Lower lobe of right lung (tissue), 2 donors: ENCODE results near the gene HCRTR1. TPM values are rescaled to one million over a fixed set of nuclear protein-coding genes. Genes with fewer than 3 reads are reported as not detected.

ENCODE experiments used
- ATAC-seq, 2 donors: fragments of 200-7000 bp; cut with Tn5 transposase; one replicate each; pipeline ENCODE4 v1.9.1; 2020 to 2022; ENCODE audit warnings: mild to moderate bottlenecking in 2 of 2, moderate library complexity in 2 of 2
- DNase-seq: peaks from one replicate; pipeline ENCODE4 v3.0.0-alpha.2; 2020
- H3K27ac ChIP-seq: fragments of 200-600 bp; one replicate; pipeline ENCODE4 v1.8.0; 2022
- H3K27me3 ChIP-seq: fragments of 200-600 bp; one replicate; pipeline ENCODE4 v1.8.0; 2022; ENCODE audit warnings: low read depth
- H3K36me3 ChIP-seq: fragments of 200-600 bp; one replicate; pipeline ENCODE4 v1.8.0; 2022; ENCODE audit warnings: mild to moderate bottlenecking
- H3K4me1 ChIP-seq: fragments of 200-600 bp; one replicate; pipeline ENCODE4 v1.8.0; 2022
- H3K4me3 ChIP-seq: fragments of 200-600 bp; one replicate; pipeline ENCODE4 v1.8.0; 2022; ENCODE audit warnings: mild to moderate bottlenecking
- H3K9me3 ChIP-seq: fragments of 200-600 bp; one replicate; pipeline ENCODE4 v1.8.0; 2022
- CTCF ChIP-seq: fragments of 200-600 bp; IDR thresholded peaks from one replicate; pipeline ENCODE4 v1.8.0; 2022; ENCODE audit warnings: antibody characterized with exemption, mild to moderate bottlenecking
- intact Hi-C: fragments of 100-400 bp; cut with DNase I; formaldehyde crosslinking; loops from one replicate; pipeline ENCODE4 v1.11.0; 2022
- total RNA-seq: library from RNA; stranded (reverse); fragmentation: NEBNext Ultra II Directional; extraction: Animal tissue kit (Norgen Biotek cat#: 25700); gene quantifications from one replicate; pipeline ENCODE4 v1.2.1, GENCODE V29; 2021
- donor health status: DM: no; HTN: yes; CAD: no; lungs with severe emphysema.

HCRTR1 gene
- total RNA-seq, 1 donor from 2014 or later, result not detected

GRCh38 chr1:31602081-31602480 lies 15.4 kb upstream of the HCRTR1 start:
- DNase-seq (no peak), ATAC-seq (no peak)
- intact Hi-C loops, result no loop called here
- TF ChIP-seq CTCF, result no peak
- Histone ChIP-seq H3K27ac (no peak overlapping the region), H3K27me3 (no peaks in the 10 kb centered on the region), H3K4me3 (no peak overlapping the region), H3K9me3 (no peaks in the 10 kb centered on the region), H3K4me1 (no peaks in the 10 kb centered on the region), H3K36me3 (no peaks in the 10 kb centered on the region)

DNA sequence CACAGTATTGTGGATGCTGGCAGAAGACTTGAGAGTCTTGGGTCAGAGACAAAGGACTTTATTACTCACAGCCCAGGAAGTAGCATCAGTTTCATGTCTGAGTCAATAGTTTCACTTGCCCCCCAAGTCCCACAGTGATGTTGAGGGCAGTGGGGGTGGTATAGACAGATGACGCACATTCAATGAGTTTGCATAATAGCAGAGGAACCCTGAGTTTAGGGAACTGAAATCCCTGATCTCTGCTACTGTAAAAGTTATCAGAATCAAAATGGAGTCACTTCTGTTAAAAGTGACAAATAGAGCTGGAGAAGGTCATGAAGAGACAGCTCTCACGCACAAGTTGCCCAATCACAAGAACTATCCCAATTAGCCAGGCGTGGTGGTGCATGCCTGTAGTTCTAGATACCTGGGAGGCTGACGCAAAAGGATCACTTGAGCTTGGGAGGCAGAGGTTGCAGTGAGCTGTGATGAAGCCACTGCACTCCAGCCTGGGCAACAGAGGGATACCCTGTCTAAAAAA lies 11.5 kb upstream of the HCRTR1 start:
- H3K4me1 ChIP-seq, result no peaks in the 10 kb centered on the region
- H3K27me3 ChIP-seq, result no peaks in the 10 kb centered on the region
- no peaks in the 10 kb centered on the region for H3K9me3 ChIP-seq
- DNase-seq (no peak), ATAC-seq (peak; percentile 21 to 72)
- intact Hi-C loops, result no loop called here
- no peak overlapping the region for H3K4me3 ChIP-seq
- H3K27ac ChIP-seq, result no peak overlapping the region
- H3K36me3 ChIP-seq, result no peaks in the 10 kb centered on the region
- TF ChIP-seq CTCF, result no peak

- Histone ChIP-seq H3K9me3 (no peaks in the 10 kb centered on the region), H3K4me1 (no peaks in the 10 kb centered on the region), H3K4me3 (no peak overlapping the region), H3K27me3 (no peaks in the 10 kb centered on the region), H3K27ac (no peak overlapping the region), H3K36me3 (no peaks in the 10 kb centered on the region)
- ATAC-seq (no peak), DNase-seq (no peak)
- intact Hi-C loops, result no loop called here
- no peak for TF ChIP-seq CTCF
These were observed 10.1 kb upstream of the HCRTR1 start for GRCh38 chr1:31607360-31607759.

DNA sequence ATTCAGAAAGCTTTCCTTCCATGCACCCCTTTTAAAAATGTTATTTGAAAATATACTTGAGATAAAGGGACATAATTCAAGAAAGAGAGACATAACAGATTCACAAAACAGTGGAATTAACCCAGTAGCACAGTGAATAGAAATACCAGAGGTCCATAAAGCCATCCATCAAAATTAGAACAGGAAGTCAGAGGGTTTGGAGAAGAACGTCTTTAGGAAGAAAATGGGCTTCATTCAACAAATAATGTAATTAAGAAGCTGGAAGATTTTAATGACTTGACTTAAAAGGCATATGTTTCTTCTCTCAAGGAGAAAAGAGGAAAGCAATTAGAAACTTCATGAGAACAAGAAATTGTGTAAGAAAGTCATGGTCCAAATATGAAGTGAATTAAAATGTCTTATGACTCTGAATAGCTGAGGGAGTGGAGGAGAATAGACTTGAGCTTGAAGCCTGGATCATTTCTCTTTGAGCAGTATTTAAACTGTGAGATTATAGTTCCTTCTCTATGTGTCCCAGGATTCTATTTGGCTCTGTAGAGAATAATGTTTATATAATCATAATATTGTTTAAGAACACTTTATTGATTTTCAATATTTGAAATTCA lies 7.9 kb upstream of the HCRTR1 start:
- intact Hi-C loops, result no loop called here
- no peak for TF ChIP-seq CTCF
- H3K27me3 ChIP-seq, result no peaks in the 10 kb centered on the region
- H3K9me3 ChIP-seq, result no peaks in the 10 kb centered on the region
- H3K4me3 ChIP-seq, result no peak overlapping the region
- no peaks in the 10 kb centered on the region for H3K36me3 ChIP-seq
- ATAC-seq, result no peak
- H3K4me1 ChIP-seq, result no peaks in the 10 kb centered on the region
- H3K27ac ChIP-seq, result no peak overlapping the region
- DNase-seq, result no peak

DNA sequence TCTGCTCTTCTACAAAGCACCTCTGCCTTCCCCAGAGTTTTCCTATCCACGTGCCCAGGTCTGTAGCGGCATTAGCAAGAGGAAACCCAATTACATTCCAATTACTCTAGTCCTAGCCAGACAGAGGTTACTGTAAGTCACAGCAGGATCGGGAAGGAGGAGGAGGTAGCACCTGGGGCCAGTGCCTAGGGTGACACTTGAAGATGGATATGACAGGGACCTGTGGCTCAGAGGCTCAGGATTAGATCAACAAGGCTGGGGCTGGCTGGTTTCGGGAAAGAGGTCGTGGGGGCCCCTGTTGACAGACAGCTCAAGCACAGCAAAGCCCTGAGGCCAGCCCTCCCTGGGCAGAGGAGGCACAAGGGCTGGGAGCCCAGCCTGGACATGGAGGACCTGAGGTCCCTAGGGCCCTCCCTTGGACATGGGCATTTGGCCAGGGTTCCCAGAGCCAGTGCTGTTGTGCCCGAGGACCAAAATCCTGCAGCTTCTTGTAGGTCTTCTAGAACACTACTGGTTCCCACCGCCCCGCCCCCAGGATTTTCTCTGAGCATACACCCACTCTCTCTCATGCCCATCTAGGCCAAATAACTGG lies 3.0 kb upstream of the HCRTR1 start:
- no peak for TF ChIP-seq CTCF
- no peak for DNase-seq
- ATAC-seq, result no peak
- Histone ChIP-seq H3K4me1 (peaks cover 12% of the 10 kb centered on the region), H3K9me3 (no peaks in the 10 kb centered on the region), H3K27ac (no peak overlapping the region), H3K27me3 (peaks cover 19% of the 10 kb centered on the region), H3K4me3 (no peak overlapping the region), H3K36me3 (no peaks in the 10 kb centered on the region)
- intact Hi-C loops, result no loop called here
